ENCODE measurements around the gene ABCD2. TPM values are rescaled to one million over a fixed set of nuclear protein-coding genes. Genes with fewer than 3 reads are reported as not detected.
"Not testable (repeated sequence)": the region's sequence is repeated elsewhere in the genome, so short reads cannot be mapped to it uniquely, and the experiment has no call there.

ABCD2 gene
- 0.37 and 0.55 TPM in 2 replicates for total RNA-seq (2014; rRNA removed; shearing (Covaris generic))

DNA sequence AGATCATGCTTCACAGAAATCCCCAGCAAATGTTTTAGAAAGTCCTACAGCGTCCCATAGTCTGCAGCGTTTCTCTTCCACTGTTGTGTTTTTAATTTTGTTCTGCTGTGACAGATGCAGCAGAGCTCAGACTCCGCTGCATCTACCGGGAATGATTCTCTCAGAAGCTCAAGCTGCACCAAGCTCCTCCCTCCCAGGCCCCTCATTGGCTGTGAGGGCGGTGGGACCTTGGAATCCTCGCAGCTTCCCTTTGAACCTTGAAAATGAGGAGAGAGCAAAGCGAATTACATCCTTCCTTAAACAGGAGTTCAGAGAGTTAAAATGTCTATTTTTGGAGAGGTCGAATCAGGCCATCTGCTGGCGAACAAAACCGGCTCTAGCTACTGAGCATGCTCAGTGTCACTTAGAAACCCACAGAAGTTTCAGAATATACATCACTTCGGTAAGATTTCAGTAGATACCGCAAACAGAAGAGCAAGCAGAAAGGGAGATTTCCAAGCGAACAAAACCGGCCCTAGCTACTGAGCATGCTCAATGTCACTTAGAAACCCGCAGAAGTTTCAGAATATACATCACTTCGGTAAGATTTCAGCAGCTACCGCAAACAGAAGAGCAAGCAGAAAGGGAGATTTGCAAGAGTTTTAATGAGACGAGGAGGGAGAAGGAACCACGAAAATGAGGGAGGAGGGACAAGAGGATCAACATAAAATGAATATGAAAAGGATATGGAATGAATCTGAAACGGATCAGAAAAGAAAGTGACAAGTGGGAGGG, at the start of gene ABCD2:
TSS of gene ABCD2 (minus strand) at position 144 of the 774 bp plus-strand sequence. CDS start 188 bp downstream, outside the sequence.
- DNase-seq (ENCODE audit: low spot score): peak; percentile 78

DNA sequence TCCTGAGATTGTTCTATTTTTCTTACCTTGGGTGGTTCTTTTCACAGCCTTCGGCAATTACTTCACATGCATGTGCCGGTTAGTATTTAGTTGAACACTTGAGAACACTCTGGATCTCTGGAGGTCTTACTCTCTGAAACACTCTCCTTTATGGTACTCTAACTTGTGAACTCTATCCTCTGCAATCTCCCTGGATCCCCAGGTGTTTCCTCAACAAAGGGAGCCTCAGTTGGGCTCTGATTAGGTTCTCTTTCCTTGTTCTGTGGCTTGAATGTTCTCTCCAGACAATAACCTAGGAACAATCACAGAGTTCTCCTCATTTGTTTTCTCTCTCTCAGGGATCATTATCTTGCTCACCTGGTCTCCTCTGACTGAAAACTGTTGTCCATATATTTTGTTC, 40.5 kb upstream of the ABCD2 start:
- no peak for DNase-seq (ENCODE audit: low spot score)

DNA sequence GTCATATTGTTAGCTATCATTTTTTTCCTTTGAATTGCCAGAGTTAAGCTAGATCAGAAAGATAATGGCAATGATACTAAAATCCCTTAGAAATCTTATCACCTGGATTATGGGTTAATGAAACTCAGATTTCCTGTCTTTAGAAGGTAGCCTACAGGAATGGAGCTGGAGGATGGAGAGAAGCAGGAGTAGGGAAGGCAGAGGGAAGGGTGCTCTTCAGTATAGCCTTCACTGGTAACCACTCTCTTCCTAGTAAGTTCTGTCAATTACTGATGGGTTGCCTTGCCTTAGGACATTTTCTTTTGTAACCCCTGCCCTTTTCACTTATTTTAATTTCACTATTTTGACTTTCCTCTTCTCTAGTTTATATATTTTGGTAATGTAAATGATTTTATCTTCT, 27.8 kb upstream of the ABCD2 start:
- no peak for DNase-seq (ENCODE audit: low spot score)

DNA sequence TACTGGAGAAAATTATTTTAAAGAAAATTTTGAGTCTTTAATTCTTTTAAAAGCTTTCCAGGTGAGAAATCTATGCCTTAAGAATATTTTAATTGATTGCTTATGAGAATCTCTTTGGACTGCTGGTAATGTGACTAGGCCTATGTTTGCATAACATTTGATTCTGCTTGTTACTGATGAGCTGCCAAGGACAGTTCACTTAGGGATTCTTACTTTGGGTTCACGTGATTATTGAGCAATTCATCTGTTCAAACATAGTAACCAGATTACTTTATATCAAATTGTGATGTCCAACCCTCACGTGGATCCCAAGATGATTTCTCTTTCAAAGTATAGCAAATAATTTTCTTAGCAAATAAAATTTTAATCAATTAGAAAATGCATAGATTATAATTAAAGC, 27.4 kb upstream of the ABCD2 start:
- no peak for DNase-seq (ENCODE audit: low spot score)

DNA sequence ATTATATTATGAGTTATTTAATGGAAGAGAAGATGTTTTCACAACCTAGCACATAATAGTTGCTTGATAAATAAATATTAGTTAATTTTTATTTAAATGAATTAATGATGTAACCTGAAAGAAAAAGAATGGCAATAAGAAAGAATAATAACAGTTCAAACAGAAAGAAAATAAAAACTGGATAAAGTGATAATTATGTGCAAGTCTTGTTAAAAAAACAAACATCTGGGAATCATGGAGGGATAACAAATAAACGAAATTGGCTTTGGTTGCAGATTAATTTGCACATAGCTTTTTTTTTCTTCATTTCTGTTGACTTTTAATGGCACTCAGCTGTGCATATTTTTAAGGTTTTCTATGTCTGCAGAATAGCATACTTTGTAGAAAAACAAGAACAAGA, 23.4 kb upstream of the ABCD2 start:
- no peak for DNase-seq (ENCODE audit: low spot score)

DNA sequence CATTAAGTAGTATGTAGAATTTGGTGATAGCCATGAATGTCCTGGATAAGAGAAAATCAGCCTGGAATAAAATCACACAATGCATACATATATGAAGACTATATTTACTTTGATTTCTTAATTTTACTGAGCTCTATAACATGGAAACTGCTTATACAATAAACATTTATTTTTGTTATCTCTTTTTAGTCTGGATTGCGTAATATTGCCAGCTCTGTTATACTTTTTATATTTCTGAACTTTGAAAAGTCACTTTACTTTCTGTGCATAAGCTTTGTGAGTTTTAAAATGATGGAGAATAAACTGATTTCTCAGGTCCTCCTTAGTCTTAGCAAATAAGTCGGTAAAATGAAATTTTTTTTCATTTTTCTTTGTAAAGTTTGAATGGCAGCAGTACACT, 19.2 kb upstream of the ABCD2 start:
- DNase-seq (ENCODE audit: low spot score): no peak

DNA sequence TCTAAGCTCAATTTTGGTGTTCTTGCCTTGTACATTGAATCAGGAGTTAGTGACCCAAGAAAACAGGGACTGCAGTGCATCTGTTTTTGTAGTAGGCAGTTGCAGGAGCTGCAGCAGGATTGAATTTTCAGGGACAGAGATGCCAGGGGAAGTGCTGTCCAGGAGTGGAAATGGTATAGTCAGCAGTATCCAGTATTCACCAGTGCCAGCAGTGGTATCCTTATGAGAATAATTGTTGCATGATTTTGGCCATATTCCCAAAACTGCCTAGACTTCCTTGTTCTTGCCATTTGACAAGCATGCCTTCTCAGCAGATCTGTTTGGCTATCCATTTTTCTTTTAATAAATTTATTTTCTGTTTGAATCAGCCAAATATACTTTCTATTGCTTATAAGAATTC, 18.6 kb upstream of the ABCD2 start:
- no peak for DNase-seq (ENCODE audit: low spot score)

DNA sequence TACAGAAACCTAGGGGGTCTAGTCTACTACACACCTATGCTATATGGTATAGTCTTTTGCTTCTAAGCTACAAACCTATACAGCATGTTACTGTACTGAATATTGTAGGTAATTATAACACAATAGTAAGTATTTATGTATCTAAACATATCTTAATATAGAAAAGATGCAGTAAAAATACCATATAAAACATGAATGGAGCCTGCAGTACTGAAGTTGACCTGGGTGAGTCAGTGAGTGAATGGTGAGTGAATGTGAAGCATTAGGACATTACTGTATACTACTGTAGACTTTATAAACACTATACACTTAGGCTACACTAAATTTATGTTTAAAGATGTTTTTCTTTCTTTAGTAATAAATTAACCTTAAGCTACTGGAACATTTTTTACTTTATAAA, 13.1 kb upstream of the ABCD2 start:
- DNase-seq (ENCODE audit: low spot score): no peak

DNA sequence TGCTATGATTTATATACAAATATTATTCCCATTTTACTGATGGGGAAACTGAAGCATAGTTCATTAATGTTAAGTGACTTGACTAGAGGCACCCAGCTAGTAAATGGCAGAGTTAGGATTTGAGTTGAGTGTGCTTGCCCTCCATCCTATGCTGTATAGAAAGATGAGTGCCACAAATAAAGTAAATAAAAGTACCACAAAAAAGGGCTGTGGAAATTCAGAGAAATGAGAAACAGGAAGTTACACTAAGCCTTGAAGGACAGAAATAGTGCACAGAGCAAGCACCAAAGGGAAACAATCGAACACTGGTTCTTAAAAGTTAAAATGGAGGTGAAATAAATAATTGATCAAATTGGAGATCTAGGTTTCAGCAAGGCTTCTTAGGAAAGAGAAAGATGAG, 9.2 kb upstream of the ABCD2 start:
- DNase-seq (ENCODE audit: low spot score): no peak

DNA sequence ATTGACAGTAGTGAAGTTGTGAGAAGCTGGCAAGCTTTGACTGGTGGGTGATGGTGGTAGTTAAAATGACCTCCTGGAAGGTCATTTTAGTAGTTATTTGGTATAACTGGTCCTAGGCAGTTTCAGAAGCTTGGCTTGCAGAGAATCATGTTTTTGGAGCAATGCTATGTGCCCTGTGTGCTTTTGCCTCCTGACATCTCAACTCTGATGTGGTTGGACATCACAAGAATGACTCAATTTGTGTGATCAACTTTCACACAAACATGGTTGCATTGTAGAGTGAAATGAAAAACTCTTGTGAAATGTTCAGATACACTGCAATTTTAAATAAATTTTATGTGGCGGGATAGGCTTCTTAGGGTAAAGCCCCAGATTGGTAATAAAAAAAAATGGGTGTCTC, 8.3 kb upstream of the ABCD2 start:
- DNase-seq (ENCODE audit: low spot score): no peak

DNA sequence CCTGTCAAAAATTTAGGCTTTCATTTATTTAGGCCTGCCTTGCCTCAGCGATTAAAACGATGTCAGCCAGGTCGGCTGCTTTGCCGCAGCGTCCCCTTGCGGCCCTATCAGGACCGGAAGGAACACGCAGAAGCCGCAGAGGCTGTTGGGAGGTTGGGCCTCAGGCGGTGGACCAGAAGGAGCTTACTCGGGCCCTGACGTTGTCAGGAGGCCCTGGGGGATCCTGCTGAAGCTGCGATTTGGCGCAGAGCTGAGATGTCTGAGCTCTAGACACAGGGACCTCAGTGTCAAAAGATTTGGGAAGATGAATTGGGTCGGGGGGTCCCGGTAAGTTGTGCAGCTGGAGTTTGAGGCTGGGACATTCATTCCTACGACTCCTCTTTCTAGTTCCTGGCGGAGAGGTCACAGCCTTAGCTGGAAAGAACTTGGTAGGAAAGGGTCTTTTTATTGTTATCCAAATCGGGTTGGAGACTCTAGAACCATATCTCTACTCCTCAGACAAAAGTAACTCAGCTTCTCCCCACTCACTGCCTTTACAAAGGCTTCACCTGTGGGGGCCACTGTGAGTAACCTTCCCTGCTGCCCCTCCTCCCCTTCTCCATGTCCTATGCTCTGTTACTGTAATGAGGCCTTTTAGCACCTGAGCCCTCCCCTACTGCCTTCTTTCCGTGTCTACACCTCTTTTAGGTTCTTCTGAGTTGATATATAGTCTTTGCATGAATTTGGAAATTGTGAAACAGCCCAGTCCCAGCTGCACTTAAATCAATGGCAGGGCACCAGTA, 6.6 kb upstream of the ABCD2 start:
- no peak for DNase-seq (ENCODE audit: low spot score)

DNA sequence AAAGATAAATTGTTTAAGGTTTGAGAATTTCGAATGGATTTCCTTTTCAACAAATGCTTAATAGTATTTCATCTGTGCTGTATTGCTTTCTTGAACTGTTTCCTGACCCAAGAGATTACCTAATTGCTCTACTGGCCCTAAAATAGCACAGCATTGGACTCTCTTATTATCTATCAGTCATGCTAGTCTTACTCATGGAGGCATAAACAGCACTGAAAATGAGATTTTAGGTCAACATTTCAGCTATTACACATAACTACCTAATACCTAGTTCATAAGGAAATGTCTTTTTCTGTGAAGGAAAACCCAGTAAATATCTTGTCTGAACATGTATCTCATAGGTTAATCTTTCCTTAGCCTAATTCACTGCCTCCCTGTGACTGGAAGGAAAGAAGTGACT, 4.3 kb upstream of the ABCD2 start:
- DNase-seq (ENCODE audit: low spot score): no peak

DNA sequence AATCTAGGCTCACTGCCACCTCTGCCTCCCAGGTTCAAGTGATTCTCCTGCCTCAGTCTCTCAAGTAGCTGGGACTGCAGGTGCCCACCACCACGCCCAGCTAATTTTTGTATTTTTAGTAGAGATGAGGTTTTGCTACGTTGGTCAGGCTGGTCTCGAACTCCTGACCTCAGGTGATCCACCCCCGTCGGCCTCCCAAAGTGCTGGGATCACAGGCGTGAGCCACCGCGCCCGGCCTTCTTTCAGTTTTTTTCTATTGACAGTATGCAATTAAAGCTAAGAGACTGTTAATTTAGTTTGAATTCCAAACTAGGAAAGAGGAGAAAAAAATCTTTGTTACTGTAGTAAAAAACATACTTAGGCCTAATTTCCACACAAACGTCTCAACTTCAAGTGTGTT, 3.6 kb upstream of the ABCD2 start:
- DNase-seq (ENCODE audit: low spot score): not testable (repeated sequence)

DNA sequence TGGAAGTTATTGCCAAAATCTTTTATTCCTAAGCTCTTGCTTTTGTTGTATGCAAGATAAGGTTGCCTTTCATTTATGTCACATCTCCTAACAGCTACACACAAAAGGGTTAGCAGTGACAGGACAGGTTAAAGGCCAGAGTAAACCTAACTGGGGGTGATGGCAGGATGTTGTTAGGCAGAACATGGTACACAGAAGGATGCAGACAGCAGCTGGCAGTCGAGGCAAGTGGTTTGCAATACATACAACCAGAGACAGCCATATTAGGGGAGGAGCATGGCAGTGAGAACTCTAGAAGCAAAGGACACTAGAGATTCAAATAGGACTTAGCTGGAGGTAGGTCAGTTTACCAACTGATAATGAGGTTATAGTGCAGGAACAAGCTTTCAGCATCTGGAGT, 2.7 kb upstream of the ABCD2 start:
- DNase-seq (ENCODE audit: low spot score): no peak

DNA sequence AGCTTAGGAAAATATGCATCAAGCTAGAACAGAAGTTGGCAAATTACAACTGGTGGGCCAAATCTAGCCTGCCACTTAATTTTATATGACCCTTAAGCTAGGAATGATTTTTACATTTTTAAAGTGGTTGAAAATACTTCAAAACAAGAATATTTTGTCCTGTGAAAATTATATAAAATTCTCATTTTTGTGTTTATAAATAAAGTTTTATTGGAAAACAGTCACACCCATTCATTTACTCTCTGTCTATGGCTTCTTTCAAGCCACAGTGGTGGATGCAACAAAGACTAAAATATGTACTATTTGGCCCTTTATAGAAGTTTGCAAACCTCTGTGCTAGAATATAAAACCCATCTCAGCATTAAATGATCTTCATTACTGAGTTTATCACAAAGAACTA, 2.1 kb upstream of the ABCD2 start:
- DNase-seq (ENCODE audit: low spot score): no peak

DNA sequence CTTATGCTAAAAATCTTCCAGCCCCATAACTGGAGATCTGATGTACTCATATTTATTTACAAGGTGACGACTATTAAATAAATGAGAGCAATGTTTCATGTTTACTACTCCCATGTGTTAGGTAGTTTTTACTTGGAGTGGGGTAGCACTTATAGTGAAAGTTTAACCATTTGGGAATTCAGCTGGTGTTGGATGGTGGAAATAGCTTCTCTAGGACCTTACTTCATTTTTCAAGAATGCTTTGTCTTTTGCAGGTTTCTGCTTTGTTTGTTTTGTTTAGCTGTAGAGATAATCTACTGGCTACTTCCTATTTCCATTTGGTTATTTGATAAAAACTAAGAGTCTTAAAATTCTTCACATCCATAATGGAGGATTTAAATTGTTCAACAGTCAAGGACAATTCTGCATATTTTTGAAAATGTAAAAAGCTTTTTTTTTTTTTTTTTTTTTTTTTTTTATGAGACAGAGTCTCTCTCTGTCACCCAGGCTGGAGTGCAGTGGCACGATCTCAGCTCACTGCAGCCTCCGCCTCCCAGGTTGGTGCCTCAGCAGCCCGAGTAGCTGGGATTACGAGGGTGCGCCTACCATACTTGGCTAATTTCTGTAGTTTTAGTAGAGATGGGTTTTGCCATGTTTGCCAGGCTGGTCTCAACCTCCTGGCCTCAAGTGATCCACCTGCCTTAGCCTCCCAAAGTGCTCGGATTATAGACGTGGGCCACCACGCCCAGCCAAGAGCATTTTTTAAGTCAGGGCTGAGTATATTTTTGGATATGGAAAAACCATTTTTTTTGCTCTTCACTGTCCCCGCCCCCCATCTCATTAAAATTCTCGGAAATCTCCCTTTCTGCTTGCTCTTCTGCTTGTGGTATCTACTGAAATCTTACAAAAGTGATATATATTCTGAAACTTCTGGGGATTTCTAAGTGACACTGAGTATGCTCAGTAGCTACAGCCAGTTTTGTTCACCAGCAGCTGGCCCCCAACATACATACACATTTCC, 1.4 kb upstream of the ABCD2 start:
- DNase-seq (ENCODE audit: low spot score): no peak

DNA sequence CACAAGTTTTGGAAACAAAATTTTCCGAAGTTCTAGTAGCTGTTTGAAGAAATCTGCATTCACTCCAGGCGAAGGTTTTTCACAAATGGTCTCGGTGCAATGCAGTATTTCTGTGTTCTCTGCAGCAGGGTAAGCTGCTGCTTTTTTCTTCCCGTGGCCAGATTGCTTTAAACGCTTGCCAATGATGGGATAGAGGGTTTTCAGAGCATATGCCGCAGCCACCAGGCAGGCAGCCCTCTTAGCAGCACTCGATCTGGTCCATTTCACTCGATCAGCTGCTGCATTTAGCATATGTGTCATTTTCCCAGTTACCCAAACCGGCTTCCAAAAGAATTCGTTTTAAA, 315 bp downstream of the ABCD2 start:
- no peak for DNase-seq (ENCODE audit: low spot score)

DNA sequence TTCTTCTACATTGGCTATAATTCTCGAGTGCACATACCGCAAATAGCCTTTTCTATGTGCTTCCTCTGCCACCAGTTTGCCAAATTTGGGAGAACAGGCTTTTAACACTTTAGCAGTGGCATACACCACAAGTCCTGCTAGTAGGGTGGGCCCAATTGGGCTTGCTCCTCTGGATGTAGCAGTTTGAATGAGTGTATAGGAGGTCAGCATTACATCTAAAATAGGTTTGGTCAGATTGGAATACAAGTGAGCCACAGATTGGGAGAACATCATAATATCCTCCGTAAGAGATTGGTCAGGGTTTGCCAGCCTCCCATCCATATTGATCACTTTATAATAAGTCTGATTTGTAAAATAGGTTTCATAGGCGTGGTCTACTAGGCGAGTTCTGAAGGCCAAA, 902 bp downstream of the ABCD2 start:
- DNase-seq (ENCODE audit: low spot score): no peak

DNA sequence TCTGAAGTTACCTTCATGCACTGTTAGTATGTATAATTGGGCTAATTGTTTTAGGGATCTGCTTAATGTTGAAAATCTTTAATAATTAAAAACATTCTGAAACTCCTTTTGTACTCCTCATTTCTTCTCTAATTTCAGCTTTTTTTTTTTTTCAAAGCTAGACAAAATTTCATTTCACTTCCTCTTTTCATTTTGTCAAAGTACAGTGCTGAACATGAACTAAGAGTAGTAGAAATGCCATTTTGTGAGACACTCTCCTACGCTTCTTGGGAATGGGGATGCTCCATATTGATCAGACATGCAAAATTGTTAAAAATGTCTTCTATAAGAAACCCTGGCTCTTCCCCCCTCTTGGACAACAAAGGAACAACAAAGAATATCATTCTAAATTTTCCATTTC, 1.7 kb downstream of the ABCD2 start:
- no peak for DNase-seq (ENCODE audit: low spot score)

DNA sequence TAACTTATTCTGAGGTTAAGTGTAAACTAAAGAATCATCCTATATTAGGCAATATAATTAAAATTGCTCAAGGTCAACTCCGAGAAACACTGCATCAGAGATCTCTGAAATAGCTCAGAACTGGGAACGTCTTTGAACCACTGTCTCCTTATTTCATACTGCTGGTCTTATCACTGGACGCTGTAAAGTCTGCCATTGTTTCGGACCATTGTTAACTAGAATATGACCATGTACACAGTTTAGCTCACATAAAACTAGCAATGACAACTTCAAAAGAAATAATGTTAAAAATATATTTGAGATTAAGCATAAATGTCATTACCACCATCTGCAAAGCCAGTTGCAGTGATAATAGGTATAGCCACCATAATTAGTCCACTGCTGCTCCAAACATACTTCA, 2.9 kb downstream of the ABCD2 start:
- DNase-seq (ENCODE audit: low spot score): no peak

DNA sequence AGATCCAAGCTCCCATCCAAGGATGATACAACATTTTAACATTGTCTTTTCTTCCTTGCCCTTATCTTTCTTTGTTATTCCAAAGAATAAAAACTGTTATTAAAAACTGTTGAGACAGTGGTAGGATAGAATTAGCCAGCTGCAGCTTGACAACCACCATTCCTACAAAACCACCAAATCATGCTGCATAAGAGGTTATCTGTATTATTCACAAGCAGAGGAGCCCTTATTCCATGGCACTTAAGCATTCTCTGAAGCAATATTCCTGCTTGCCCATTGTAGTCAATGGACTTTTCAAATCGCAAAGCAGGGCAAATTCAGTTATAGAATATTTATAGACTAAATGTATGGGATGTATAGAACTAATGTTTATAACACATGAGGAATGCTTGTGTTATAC, 3.4 kb downstream of the ABCD2 start:
- no peak for DNase-seq (ENCODE audit: low spot score)

DNA sequence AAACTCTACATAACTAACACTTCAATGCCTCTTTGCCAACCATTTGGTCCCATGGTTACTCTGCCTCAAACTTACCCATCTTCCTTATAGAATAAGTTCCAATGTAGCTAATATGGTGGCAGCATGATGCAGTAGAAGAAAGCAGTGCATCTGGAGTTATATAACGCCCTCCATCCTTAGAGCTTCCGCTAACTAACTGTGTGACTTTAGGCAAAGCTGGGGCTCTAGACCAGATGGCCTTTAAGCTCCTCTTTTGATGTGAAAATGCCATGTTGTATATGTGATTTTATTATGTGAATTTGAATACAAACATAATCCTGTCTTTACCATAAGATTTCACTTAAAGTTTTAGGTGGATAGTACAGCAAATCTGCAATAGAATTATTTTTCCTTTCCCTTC, 6.1 kb downstream of the ABCD2 start:
- DNase-seq (ENCODE audit: low spot score): no peak
